ENCODE data around the gene ULK2.
"Not testable (repeated sequence)": the region's sequence is repeated elsewhere in the genome, so short reads cannot be mapped to it uniquely, and the experiment has no call there.

The ULK2 gene

GRCh38 chr17:19865021-19865420, 2.7 kb downstream of the ULK2 start:
- no peak for DNase-seq (ENCODE audit: low spot score)

- not testable (repeated sequence) for DNase-seq (ENCODE audit: low spot score)
These were observed 7.0 kb downstream of the ULK2 start for GRCh38 chr17:19860647-19861177.

DNA sequence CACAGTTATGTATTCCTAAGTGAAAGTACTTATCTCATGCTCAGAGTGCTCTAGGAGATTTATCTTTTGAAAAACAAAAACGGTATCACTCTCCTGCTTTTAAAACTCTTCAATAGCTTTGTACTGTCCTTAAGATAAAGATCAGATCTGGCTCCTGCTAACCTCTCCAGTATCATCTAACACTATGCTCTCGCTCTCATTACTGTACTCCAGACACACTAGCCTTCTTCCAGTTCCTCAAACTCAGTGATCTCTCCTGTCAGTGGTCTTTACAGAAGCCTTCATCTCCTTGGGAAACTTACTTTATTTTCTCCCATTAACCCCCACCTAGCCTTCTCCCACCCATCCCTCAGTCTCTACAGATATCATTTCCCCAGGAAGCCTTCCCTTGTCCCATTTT, 10.1 kb downstream of the ULK2 start:
- DNase-seq (ENCODE audit: low spot score) = no peak

DNA sequence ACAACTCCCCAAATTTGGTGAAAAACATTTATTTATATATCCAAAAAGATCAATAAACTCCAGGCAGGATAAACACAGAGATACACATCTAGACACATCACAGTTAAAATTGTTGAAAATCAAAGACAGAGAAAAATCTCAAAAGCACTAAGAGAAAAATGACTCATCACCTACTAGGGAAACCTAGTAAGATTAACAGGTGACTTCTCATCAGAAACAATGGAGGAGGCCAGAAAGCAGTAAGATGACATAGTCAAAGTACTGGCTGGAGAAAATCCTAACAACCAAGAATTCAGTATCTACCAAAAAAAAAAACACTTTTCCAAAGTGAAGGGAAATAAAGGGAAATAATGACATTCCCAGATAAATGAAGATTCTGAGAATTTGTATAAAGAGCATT, 33.8 kb downstream of the ULK2 start:
- DNase-seq (ENCODE audit: low spot score) = no peak

DNA sequence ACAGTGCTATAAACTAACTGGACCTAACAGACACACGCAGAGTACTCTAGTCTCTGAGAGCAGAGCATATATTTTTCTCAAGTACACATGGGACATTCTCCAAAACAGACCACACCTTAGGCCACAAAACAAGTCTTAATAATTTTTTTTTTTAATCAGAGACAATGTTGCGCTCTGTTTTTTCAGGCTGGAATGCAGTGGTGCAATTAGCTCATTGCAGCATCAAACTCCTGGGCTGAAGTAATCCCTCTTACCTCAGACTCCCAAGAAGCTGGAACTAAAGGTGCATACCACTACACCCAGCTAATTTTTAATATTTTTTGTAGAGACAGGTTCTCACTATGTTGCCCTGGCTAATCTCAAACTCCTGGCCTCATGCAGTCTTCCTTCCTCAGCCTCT, 37.7 kb downstream of the ULK2 start:
- no peak for DNase-seq (ENCODE audit: low spot score)

- peak; percentile 61 for DNase-seq (ENCODE audit: low spot score)
These were observed 55.3 kb downstream of the ULK2 start for GRCh38 chr17:19812407-19812806.

- no peak for DNase-seq (ENCODE audit: low spot score)
These were observed 62.7 kb downstream of the ULK2 start for GRCh38 chr17:19805006-19805405.

GRCh38 chr17:19800571-19800970, 67.2 kb downstream of the ULK2 start:
- DNase-seq (ENCODE audit: low spot score) = no peak

DNA sequence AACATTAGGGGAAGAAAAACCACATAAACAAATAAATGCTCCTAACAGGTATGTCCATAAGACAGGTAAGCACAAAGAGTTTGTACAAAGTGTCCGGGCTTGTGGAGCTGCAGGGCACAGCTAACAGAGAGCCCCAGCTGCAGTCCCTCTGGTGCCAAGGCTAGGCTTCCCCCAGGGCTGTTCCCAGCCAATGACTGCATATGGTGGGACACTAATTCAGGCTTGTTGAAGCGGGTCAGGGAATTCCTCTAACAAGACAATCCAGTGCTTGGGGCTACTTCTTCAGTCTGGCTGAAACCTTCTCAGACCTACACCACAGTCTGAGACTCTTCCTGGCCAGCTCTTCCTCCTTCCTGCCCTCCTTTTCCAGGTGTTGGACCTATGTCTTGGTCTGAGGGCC, 67.9 kb downstream of the ULK2 start:
- DNase-seq (ENCODE audit: low spot score) = no peak

DNA sequence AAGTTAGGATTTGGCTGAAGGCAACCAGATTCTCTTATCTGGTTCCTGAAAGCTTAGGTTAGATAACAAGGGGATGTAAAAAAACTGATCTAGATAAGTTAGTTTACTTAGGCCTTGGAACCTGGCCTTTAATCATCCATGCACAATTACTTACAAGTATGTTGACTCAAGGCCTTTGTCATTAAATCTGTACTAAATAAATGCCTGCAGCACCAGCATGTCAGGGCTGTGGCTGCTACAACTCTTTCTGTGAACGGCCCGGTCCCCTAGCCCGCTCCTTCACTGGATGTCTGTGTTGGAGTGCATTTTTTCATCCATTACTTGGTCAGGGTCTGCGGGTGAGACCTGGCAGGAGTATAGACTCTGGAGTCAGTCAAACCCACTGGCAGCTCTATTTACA, 71.3 kb downstream of the ULK2 start:
- no peak for DNase-seq (ENCODE audit: low spot score)

DNA sequence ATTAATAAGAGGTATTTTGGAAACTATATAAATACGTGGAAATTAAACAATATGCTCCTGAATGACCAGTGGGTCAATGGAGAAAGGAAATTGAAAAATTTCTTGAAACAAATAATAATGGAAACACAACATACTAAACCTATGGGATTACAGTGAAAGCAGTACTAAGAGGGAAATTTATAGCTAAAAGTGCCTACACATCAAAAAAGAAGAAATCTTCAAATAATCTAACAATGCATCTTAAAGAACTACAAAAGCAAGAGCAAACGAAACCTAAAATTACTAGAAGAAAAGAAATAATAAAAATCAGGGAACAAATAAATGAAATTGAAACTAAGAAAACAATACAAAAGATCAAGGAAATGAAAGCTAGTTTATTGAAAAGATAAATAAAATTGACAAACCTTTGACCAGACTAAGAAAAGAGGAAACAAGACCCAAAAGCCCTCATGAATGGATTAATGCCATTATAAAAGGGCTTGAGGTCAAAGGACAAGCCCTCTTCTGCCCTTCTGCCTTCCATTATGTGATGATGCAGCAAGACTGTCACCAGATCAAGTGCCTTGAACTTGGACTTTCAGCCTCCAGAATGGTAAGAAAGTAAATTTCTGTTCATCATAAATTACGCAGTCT, 75.7 kb downstream of the ULK2 start:
- DNase-seq (ENCODE audit: low spot score) = no peak

- peak; percentile 37 for DNase-seq (ENCODE audit: low spot score)
These were observed 79.9 kb downstream of the ULK2 start for GRCh38 chr17:19787733-19788357.

GRCh38 chr17:19785854-19786253, 81.9 kb downstream of the ULK2 start:
- DNase-seq (ENCODE audit: low spot score) = no peak

DNA sequence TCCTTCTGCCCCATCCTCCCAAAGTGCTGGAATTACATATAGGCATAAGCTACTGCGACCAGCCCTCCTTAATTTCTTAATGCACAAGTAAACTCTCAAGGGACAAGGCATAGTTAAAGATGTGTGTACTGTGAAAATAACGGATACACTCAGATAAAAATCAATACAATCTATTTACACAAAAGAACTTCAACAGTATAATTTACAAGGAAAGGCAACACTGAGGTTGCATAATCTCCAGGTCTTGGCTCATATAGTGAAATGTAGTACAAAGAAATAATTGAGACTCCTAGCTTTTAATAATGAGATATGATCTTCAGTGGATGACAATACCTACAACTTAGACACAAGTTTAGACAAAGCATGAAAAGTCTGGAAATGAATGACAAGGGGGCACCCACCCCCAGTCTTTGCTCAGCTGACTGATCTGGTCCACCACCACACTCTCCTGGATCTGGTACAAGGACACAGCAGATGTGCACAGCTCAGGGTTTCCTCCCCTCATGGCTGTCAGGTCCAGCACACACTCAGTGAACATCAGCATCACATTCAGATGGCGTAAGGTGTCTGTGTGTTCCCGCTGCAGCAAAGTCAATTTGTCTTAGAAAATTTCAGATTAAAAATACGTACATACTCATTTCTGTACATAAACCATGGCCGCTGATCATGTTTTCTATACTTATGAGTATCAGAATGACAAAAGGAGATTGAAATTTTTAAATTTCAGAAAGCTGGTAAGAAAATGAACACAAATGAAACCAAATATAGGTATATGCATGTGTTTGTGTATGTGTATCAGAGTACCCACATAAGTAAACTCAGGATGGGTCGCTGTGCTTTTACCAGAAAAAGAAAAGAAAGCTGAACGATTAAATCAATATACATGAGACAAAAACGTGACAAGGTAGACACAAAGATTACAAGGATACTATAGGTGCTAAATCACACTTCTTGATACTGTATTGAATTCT, 86.0 kb downstream of the ULK2 start:
- DNase-seq (ENCODE audit: low spot score) = no peak

DNA sequence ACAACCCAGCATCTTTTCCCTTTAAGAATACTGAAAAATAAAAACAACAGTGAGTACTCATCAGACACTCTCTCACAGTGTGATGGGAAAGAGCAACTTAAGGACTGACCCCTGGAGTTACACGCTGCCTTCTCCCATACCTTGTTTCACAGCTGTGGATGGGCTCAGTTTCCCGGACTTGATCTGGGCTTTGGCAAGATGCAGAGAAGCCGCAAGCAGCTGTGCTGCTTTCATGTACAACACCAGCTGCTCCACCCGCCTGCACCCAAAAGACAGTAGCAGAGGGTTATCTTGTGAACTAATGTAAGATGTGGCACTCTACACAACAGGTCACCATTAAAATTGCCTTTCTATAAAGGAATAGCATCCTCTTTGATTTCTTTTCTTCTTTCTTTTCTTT, 86.9 kb downstream of the ULK2 start:
- DNase-seq (ENCODE audit: low spot score) = no peak

DNA sequence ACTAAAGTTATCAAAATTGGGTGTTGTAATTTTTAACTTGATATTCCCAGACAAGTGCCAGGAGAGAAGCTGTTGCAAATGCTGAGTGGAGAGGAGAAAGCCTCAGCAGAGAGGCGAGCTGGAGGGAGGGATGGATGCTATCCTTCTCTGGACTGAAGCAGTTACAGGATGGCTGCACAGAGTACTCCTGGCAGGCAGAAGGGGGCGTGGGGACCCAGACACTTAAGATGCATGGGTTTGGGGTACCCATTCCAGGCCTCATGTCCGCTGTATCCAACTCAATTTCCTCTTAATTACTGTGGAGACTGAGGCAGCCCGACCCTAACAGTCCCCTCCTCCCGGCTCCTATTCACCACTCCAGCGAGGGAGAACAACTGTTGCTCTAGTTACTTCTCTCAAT, 94.2 kb downstream of the ULK2 start:
- DNase-seq (ENCODE audit: low spot score) = no peak

DNA sequence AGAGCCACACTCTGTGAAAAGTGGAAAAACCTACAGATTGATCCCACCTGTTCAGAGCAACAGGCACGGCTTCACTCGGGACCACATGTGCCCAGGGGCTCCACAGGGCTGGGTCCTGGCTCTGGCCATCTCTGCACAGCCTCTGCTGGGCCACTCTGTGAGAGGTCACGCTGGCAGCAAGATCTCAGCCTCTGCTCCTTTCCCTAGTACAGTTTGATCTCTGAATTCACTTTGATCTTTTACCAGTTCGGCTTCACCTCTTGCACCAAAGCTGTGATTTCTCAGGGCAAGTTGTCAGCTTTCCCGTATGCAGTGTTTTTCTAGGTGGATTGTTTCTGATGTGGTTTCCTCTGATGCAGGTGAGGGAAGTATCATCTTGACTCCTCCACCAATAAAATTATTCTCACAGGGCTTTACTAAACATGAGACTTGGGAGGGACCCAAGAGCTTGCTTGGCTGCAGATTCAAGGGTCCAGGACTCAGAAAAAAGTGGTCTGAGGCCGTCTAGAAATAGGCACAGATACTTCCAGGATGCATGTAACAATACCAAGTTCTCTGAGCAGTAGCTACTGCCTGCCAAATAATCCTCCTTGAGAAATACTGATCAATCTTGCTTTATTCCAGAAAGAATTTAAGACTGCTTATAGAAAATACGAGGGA, 95.6 kb downstream of the ULK2 start:
- DNase-seq (ENCODE audit: low spot score) = no peak

DNA sequence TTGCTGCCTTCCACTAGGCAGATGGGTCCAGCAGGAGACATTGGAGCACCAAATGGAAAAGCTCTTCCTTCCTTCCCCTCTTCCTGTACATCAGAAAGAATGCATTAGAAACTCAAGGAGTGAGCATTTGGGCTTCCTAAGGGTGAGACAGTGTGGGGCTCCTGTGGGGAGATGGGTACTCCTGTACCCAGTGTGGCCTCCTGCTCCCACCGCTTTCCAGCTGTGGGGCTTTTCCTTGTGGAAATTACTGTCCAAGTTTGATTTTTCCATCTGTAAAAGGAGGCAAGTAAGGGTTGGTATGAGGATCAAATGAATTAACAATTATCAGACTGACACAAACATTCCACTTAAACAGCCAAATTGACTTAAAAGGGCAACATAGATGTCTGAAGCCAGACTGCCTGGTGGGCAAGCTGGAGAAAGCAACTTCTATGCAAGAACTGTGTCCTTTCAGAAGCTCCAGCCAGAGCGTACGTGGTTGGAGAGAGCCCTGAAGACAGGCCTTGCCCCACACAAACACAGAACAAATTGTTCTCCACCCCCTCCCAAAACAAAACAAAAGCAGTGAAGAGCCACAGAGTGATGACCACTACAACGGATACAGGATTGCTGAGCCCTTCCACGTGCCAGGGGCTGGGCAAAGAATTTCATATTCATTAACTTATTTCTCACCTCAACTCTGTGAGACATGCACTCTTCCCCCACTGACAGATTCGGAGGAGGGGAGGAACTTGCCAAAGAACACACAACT, 96.6 kb downstream of the ULK2 start:
- DNase-seq (ENCODE audit: low spot score) = no peak

GRCh38 chr17:19769946-19770652, 97.6 kb downstream of the ULK2 start:
- no peak for DNase-seq (ENCODE audit: low spot score)

DNA sequence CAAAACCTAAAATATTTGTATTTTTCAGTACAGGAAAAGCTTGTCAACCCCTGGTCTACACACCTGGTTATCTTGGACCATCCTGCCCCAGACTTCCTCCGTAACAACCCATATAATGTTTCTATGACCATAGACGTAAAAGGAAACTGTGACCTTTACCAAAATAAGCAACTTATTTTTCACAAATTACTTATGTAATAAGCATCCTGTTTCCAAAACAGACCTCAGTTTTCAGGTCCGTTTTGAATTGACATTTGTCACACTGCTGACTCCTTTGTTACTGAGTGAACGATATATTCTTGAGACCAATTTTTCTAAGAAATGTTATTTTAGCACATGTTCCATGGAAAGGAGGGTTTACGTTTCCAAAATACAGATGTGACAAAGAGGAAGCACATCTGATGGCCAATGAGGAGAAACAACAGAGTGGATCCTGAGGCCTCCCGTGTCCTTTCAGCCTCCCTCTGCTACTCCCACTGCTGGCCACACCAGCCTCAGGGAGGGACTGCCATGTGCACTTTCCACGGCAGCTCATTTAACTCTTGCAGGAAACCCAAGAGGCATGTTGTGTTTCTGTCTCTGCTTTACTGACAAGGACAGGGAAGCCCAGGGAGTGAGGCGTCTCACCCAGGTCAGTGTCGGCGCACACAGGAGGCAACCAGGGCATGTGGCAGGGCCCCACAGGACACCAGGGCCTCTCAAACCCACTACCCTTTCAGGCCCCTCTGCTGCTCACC, 99.5 kb downstream of the ULK2 start:
- no peak for DNase-seq (ENCODE audit: low spot score)
